RCC 7860 (cell line): ENCODE data around the gene KCNH3.
A peak's percentile ranks its signal among the peaks of the same experiment; 100 is the strongest.

Experiments
- DNase-seq: peaks from one replicate; pipeline ENCODE4 v3.0.0-alpha.2; 2015; ENCODE audit warnings: low spot score
- FAIRE-seq: peaks from 2 replicates; lab custom pipeline; 2012; peaks lifted over from hg19 to GRCh38; lab: Jason Lieb, UNC

Gene KCNH3

DNA sequence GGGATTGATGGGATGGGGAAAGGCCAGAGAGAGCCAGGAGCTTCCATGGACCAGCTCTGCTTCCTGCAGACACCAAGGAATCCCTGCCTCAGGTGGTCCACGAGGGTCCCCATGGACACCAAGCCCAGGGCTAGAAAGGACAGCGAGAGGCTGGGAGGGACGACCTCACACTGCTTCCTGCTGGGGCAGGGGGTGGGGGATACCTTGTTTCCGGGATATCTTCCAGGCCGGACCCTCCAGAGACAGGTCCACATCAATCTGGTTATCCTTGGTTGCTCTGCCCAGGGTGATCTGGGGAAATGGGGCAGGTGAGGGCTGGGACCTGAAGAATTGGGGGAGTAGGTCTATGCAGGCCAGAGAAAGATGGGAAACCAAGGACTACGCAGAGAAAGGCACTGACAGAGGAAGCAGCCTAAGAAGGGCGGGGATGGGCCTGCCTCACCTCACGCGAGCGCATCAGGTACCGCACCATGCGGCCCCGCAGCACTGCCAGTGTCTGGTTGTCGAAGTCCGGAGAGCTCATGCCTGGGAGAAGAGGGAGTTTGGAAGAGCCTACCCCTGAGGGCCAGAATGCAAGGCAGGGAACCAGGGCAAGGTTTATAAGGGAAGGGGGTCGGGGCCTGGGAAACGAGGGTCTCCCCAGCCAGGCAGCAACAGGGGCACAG, 20.3 kb downstream of the KCNH3 start:
- FAIRE-seq (no peak), DNase-seq (no peak)

DNA sequence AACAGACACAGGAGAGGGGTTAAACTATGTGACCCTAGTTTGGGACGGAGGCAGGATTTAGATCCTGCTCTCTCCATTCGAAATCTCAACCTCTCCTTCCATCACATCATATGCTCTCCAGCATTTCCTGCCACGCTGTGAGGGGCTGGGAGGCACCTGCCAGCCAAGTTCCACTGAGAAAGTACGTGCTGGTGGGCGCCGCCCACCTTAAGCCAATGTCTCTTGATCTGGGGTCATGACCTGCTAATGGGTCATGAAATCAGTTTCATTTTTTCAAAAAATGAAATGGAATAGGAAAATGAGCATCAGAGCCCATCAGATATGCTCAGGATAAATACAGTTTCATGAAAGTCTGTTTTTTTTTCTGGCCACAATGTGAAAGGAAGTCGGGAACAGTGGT, 21.9 kb downstream of the KCNH3 start:
- FAIRE-seq (no peak), DNase-seq (no peak)

DNA sequence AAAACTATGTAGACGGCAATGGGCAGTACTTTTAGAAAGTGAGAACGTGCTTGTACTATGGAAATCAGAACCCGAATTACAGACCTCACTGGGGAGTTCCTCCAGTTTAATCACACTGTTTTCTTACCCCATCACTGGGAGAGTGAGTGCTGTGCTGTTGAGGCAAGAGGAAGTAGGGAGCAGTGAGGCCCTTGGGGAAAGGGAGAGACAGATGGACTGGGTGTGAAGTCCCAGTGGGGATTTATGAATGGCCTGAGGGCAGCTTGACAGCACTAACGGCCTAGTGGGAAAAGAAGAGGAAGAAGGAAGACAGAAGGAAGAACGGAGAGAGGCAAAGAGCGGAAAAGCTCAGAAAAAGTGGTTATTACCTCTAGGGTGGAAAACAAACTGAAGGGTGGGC, 23.4 kb downstream of the KCNH3 start:
- no peak for DNase-seq

DNA sequence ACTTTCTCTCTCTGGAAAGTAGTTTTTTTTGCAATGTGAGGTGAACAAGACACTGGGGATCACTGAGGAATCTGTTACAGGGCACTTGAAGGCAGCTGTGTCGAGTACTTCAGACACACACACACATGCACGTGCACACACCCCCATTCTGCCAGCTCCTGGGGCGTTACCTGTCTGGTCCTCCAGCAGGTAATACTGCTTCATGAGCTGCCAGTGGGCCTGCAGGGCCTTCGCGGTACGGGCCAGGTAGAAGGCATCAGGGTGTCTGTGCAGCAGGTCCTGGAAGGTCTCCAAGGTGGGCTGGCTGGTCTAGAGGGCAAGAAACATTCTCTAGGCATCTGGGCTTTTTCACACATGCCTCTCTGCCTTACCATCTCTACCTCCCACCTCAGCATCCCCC, 24.0 kb downstream of the KCNH3 start:
- DNase-seq (no peak), FAIRE-seq (no peak)

More for the DNA sequence above, 23.4 kb downstream of the KCNH3 start:
- FAIRE-seq, result no peak

DNA sequence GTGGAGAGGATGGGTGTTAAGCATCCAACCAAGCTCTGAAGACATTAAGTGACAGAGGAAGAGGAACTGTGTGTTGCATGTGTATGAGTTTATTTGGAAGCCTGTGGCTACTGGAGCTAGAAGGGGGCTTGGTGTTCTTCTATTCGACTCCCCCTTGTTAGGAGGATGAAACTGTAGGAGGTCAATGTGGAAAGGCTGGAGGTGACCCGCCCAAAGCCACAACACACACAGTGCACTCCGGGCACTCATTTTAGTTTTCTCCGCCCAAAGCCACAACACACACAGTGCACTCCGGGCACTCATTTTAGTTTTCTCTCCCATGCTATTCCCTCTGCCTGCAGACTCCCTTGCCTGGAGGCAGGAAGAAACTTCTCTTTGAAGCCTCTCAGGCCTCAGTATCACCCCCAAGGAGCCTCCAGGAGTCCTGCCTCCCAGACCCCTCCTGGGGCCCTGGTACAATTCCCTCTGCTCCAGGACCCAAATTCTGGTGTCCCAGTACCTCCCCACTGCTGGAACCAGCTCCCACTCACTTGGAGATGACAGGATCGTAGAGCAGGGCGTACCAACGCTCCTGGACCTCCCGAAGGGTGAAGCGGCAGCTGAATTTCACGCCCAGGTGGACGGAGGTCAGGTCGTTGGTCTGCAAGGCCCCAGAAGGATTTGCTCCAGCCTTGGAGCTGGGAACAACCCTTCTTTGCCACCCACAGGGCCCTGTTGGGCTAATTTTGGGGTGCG, 25.3 kb downstream of the KCNH3 start:
- FAIRE-seq (no peak), DNase-seq (no peak)

DNA sequence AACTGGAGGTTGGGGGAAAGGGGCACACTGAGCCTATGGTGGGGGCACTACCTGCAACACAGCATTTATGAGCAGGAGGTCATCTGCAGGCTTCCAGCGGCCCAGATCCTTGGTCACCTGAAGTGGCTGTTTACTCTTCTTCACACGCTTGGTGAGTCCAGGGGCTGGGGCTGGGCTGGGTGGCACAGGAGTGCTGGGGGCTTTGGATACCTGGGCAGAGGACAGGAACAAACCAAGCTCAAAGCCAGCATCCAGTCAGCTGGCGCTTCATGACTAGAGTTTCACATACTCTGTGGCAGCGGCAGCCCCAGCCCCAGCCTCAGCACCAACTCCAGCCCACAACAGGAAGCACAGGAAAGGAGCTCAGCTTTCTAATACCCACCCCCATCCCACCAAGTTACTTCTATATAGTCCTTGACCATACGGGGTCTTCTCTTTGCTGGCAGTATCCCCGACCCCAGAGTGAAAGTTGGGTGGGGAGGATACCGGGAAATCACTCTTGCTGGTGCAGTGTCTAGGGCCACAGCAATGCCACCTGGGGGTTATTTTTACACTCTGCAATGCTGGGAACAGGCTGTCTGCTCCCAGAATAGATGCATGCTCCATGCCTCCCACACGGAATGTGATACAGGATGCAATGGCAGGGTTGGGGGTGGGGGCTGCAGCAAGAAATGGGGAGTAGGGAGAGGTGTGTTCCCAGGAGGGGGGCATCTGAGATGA, 26.0 kb downstream of the KCNH3 start:
- DNase-seq (no peak), FAIRE-seq (no peak)

DNA sequence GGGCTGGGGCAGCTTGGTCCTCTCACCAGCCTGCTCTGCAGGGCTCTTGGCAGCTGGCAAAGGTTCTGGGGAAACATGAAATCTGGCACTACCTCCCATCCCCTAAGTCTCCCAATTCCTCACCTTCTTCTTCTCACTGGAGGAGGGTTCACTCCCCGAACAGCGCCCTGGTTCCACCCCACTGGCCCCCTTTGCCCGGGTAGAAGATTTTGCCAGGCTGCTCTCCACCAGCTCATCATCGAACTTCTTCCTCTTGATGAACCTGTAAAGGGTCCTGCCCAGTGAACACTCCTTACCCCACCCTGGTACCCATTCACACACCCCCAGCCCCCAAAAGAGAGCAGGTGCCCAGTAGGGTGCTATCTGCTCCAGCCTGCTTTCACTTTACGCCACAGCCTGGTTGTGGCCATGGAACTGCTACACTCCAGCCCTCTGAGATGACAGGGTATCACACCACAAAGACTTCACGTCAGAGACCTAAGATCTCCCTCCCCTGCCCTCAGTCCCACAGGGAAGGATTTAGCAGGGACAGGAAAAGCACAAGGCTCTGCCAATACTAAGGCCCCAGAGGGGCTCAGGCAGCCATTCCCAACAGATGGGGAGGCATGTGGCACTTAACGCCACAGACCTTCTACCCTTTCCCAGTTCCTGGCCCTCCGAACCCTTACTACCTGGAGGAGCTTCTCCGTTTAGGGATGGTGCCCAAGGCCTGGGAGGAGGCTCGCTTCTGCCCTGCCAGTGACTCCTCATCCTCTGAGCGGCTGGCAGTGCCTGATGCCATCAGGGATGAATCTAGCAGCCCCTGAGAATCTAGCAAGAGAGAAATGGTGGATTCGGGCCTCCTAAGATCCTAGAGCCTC, 26.8 kb downstream of the KCNH3 start:
- no peak for FAIRE-seq

DNA sequence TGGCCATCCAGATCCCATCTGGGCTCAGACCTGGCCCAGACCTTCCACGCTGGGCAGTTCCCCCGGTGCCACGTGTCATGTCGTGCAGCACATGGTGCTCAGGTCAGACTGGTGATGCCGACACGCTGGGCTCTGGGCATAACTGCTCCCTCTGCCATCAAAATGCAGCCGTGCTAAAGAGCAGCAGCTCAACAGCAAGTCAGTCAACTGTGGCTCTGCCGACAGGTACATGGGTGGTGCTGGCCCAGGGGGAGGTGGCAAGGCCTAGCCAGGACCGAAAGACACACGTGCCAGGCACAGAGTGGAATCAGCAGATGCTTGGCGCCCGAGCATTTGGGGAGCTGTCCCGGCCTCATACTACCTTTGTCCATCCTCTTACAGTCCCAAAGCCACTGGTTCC, 27.5 kb downstream of the KCNH3 start:
- DNase-seq (no peak), FAIRE-seq (no peak)

More for the DNA sequence above, 26.8 kb downstream of the KCNH3 start:
- DNase-seq, result no peak

DNA sequence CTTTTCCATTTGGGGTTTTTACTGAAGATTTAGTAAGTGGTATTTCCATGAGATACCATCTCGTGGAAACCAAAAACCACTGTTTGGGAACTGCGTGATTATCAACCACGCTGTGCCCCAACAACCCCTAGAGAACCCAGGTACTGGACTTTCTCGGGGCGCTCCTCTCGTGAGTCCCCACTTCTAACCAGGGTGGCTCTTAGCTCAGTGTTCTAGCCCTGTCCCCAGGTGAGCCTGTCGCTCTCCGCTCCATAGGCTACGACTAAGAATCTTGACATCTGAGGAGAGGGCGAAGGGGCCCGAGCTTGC, 28.4 kb downstream of the KCNH3 start:
- DNase-seq (no peak), FAIRE-seq (no peak)

DNA sequence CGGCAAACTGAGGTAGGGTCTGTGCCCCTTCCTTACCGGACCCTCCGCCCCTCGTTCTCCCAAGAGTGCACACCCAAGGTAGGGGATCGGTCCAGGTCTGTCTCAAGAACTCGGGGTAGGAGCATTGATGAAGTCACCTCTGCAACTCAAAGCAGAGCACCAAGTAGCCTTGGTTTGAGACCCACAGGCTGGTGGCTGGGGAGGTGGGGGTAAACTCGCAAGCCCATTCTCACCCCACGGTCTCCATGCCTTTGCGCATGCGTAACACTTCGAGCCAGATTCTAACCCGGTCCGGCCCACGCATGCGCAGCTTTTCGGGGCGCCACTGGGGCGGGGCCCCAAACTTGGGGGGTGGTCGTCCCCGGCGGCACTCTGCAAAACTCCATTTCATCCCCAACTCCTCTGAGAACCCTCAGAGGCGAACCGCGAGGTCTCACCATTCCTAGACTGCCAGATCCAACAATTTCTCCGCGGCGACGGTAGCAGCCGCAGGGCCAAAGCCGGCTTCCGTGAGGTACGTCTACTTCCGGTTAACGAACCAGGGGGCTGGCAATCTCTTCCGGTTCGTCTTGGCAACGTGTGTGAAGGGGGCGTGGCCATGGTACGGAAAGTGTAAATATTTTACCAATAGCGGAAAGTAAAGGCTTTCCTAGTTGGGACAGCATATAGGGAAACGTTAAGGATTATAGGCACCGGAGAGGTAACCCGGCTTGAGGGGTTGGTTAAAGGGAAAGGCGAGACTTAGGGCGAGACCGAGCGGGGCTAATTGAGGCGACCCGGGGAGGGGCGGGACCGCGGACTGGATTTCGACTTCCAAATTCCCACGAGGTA, 29.0 kb downstream of the KCNH3 start, which contains the start of gene MCRS1:
MCRS1 (minus strand) TSS at position 532 of the 831 bp plus-strand sequence. CDS start 1,411 bp downstream, outside the sequence.
- FAIRE-seq (peak; percentile 50), DNase-seq (peak; percentile 76)

DNA sequence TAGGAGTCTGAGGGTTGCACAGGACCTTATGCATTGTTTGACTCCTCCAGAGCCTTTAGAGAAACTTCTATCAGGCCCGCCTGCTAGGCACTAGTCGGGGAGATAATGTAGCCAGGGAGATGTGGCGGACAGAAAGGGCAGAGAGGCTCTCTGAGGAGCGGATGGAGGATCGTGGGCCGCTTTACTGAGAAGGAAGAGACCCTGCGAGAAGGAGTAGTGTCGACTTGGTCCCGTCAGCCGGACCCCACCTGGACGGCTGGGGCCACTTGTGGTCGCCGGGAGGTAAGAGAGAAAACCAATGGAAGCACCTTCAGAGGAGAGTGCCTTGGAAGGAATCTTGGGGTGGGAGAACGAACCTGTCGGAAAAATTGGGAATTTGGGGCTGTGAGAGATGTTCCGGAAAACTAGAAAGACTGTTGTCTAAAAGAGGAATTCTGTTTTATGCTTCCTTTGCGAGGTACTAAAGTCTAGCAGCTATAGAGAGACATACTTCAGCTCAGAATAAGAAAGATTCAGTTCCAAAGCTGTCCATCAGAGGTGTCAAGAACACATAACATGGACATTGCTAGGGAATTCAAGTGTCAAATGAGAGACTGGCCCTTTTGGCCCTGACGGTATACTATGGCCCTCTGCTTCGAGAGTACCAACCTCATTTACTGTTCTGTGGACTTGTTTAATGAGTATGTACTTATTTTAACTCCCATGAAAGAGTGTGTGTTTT, 29.8 kb downstream of the KCNH3 start:
- FAIRE-seq (no peak), DNase-seq (no peak)

DNA sequence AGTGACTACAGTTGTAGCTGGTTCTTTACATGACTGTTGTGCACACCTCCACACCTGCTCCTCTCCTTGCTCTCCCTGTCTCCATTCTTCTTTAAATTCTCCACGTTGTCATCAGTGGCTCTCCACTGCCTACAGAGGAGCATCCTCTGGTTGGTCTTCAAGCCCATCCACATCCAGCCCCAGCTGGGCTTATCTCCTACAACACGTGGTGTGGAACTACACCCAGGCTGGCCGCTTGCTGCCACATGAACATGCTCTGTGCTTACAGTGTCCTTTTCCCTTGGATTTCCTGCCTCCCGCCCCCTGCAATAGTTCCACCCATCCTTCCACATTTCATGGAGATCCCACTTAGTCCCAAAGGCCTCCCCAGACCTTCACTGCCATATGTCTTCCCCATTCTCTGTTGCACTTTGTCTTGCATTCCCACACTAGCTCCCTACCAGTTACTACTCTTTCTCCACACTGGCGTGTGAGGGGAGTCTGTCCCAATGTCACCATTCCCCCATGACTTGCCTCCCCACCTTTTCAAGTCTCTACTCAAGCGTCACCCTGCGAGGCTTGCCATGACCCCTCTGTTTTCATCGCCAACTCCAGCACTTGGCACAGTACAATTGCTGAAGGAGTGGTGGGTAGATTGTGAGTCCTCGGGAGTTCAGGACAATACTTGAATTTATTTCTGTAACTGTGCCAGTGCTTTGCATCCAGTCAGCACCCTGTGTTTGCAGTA, 38.9 kb downstream of the KCNH3 start:
- FAIRE-seq, result no peak
- no peak for DNase-seq

DNA sequence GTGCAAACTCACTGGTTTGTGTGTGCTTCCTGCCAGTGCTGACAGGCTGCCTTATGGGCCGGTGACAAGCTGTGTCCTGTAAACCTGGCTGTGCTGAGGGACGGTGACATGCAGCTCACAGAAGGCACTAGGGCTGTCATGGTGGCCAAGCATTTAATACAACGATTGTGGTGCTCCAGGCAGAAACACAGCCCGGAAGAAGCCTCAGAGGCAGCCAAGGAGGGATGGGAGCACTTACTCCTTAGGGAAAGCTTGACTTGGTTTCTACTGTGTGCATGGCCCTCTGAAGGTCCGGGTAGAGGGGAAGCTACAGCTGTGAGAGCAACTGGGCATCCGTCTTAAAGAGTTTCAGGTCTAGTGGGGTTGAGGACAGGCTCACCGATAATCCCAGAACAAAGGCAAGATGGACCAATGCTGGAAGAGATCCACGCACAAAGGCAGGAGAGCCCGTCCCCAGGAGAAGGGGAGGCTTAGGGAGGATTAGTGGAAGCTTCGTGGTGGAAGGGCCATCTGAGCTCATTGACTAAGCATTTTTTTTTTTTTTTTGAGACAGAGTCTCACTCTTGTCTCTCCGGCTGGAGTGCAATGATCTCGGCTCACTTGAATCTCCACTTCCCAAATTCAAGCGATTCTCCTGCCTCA, 39.8 kb downstream of the KCNH3 start:
- FAIRE-seq, result no peak
- DNase-seq, result no peak

DNA sequence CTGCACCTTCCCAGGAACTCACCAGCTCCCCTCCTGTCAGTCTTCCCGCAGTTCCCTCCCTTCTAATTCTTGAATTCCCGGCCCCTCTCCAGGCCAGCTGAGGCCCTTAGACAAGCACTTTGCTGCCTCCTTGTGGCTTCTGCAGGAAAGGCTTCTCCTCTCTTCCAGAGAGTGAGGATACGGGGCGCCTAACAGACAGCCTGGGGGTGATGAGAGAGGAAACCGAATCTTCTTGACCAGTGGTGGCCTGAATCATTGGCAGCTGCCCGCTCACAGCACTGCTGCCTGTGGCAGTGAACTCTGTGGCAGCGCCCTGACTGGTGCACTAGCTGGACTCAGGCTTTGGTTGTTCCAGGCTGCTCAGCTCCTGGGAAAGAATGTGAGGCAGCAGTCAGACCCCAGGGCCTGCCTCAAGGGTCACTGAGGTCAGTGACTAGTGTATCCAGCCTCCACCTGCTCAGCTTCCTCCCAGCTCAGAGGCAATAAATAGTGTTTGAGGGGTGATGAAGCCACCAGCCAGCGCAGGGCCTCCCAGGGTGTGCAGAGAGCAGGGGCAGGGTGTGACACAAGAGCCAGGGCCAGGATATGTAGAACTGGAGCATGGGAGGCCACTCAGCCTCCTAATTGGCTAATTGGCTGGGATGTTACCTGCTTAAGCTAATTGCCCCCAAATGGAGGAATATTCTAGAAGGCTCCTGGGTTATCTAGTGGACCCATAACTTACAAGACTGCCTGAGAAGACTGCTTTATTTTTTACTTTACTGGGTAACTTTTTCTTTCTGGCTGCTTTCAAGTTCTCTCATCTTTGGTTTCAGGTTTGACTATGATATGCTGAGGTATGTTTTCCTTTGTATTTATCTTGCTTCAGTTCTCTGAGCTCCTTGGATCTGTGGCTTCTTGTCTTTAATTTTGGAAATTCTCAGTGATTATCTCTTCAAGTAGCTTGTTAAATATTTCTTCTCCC, 42.0 kb downstream of the KCNH3 start:
- FAIRE-seq, result no peak
- DNase-seq, result peak; percentile 50

DNA sequence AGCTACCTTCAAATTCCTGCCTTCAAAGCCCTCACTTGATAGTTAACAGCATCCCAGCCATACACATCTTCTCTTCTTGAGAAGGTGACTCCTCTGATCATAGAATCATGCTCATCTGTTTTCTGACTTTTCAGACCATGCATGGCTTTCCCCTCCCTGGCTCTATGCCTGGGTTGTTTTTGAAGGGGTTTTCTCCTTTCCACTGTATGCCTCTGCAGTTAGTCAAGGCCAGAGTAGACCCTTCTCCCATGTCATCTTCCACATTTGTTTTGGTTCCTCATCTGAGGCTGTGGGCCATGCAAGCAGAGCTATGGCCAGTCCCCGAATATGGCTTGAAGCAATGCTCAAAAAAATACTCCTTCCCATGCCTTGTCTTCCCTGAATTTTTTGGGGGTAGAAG, 43.4 kb downstream of the KCNH3 start:
- DNase-seq, result no peak
- FAIRE-seq, result no peak

DNA sequence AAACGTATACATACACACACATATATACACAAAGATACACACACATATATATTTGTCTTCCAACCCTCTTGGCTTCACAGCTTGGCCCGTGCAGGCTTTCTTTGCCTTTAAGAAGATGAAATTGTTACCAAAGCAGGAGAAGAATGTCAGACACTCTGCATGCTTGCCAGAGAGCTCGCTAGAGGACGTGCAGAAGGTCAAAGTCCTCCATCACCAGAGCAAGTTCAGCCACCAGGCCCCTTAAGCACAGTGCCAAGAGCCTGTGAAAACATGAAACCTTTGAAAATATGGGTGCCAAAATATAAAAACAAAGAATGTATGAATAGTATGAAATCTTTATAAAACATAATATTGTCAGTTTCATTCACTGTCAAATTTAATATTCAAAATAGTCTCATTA, 44.0 kb downstream of the KCNH3 start:
- FAIRE-seq (no peak), DNase-seq (no peak)

DNA sequence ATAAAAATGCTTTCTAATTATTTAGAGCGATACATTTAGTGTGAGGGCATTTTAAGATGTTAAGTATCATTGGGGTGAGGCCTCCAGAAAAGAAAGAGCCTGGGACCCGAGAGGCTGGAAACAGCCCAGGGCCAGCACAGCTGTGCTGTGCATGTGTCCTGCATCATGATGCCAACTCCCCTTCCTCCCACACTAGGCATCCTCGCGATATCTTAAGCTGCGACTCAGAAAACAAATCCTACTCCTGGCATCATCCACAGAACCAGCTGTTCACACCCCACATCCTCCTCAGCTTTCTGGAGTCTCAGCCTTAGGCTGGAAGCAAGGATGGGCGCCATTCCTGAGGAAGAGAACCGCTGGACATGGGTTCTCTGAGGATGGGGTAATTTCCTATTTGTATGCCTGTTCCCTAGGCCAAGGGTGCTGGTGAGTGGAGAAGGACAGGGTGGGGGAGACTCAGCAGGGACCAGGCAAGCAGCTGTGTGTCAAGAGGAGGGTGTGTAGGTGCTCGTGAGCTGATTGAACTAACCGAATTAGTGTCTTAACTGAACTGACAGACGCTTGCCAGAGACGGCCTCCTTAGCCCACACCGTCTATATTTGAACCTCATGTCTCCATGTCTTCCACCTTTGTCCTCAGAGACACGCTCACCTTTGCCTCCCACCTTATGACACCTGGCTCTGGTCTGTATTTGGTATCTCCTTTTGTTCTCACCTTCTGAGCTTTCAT, 44.7 kb downstream of the KCNH3 start:
- no peak for FAIRE-seq
- DNase-seq, result no peak
